ENCODE data around the gene MAPKAPK3. TPM values are rescaled to one million over a fixed set of nuclear protein-coding genes. Genes with fewer than 3 reads are reported as not detected.
A peak's percentile ranks its signal among the peaks of the same experiment; 100 is the strongest.

The MAPKAPK3 gene
- total and polyA plus RNA-seq, 2 of the 4 experiments (the other 2 are of a cell fraction), result 38.3 to 57.2 TPM

- H2AFZ ChIP-seq (replicated peaks; ENCODE audit: low read length, poor library complexity), result peak overlapping the region; percentile 91
- intact Hi-C loops (cut with micrococcal nuclease), result loop anchor here (10.0 kb wide), 1 partner anchor 1052 kb away; no protein-coding TSS in a partner anchor
- H3K9ac ChIP-seq (ENCODE audit: low read depth, low read length), result peak overlapping the region; percentile 62
- H3K79me1 ChIP-seq (ENCODE audit: low read depth in 1 of 2, low read length in 2 of 2), result peaks cover 13 to 15% of the 10 kb centered on the region in 2 experiments; a peak in 3 of 4 replicates
- 7% methylated on average over 9 of the region's 29 CpGs; no CpG with 5 or more reads in 1 of the 2 experiments for WGBS, 2 experiments (ENCODE audit: extremely low coverage in 2 of 2, insufficient read length in 1 of 2)
- H3K23ac ChIP-seq (ENCODE audit: low read depth, low read length), result peak overlapping the region; percentile 67; the same call in 1 of the 2 replicates
- peak overlapping the region; percentile 53; the same call in 1 of the 2 replicates for H3K56ac ChIP-seq (ENCODE audit: extremely low read depth, insufficient read depth, low read length)
- H4K5ac ChIP-seq (ENCODE audit: low read depth, low read length), result no peak overlapping the region
- DNase-seq, result no peak
- no peak overlapping the region for H4K91ac ChIP-seq (ENCODE audit: insufficient read depth, low read depth, low read length)
- TF ChIP-seq FOS (IDR thresholded peaks at IDR 0.05; ENCODE audit: low read depth, low read length), result no peak
- TF ChIP-seq USF2 (IDR thresholded peaks at IDR 0.05; ENCODE audit: low read depth, low read length), result no peak
- no peak for TF ChIP-seq RCOR1 (IDR thresholded peaks at IDR 0.05; ENCODE audit: insufficient replicate concordance, low read length)
- no peak for TF ChIP-seq MAFK (IDR thresholded peaks at IDR 0.05; ENCODE audit: low read depth, low read length)
- TF ChIP-seq SMC3 (IDR thresholded peaks at IDR 0.05; ENCODE audit: low read depth, low read length), result no peak
- TF ChIP-seq CHD1 (IDR thresholded peaks at IDR 0.05; ENCODE audit: low read depth, low read length), result no peak
- in situ Hi-C loops (cut with MboI; ENCODE audit: low sequenced_read_pairs), result loop anchor here (5.0 to 25.0 kb wide), 2 partner anchors 40 to 1075 kb away; no protein-coding TSS in a partner anchor
- peak overlapping the region; percentile 39 for H3K27ac ChIP-seq (ENCODE audit: insufficient read depth, low read length)
- peaks cover 6% of the 10 kb centered on the region; the same call in 1 of the 2 replicates for H3K36me3 ChIP-seq (ENCODE audit: control insufficient read depth, insufficient read depth, low read length)
- no peaks in the 10 kb centered on the region for H4K20me1 ChIP-seq (ENCODE audit: insufficient read depth, low read length)
- no TSS peak for BruUV-seq (replicated peaks)
- peak overlapping the region; percentile 77 for H2AK9ac ChIP-seq (replicated peaks; ENCODE audit: low read depth, low read length, poor library complexity)
- H4K8ac ChIP-seq (ENCODE audit: low read depth in 2 of 2, low read length in 2 of 2), result peak overlapping the region; percentile 8 to 38; a peak in 1 of 4 replicates
- POLR2A ChIA-PET (ENCODE audit: unreplicated experiment), result interaction anchor here (1.0 to 1.8 kb wide), 2 partner anchors 10 to 43 kb away, joined by 5 to 8 read pairs; partner anchors contain the start of gene HEMK1
- no peak for ATAC-seq (ENCODE audit: low read depth)
- H3K4me2 ChIP-seq (ENCODE audit: low read depth, low read length), result peak overlapping the region; percentile 77
- no peak overlapping the region for H2BK20ac ChIP-seq (ENCODE audit: low read depth, low read length)
- H2BK120ac ChIP-seq (ENCODE audit: low read depth, low read length), result 0 out of 2 replicates have a peak overlapping the region, but pooled peaks have one; percentile 12
- peak overlapping the region; percentile 81 for H3K4me3 ChIP-seq (ENCODE audit: insufficient read depth, low read depth, low read length)
- H3K18ac ChIP-seq (ENCODE audit: low read depth, low read length), result no peak overlapping the region; the same call in 1 of the 2 replicates
- no peaks in the 10 kb centered on the region for H3K27me3 ChIP-seq (ENCODE audit: control insufficient read depth, insufficient read depth, low read length)
- peak overlapping the region; percentile 63 for H3K4ac ChIP-seq (ENCODE audit: low read depth, low read length)
- CTCF ChIA-PET, result interaction anchor here (0.8 to 3.3 kb wide), 5 partner anchors 11 to 43 kb away, joined by 3 to 20 read pairs (median 6); partner anchors contain the start of gene HEMK1
- peaks cover 4% of the 10 kb centered on the region for H3K4me1 ChIP-seq (ENCODE audit: control insufficient read depth, insufficient read depth, low read length)
- dilution Hi-C loops (cut with HindIII; ENCODE audit: low sequenced_read_pairs, unreplicated experiment), result no loop called here
- 0 out of 3 replicates have a peak overlapping the region, but pooled peaks have one; percentile 21 for H2BK15ac ChIP-seq (ENCODE audit: low read depth, low read length)
- H3K14ac ChIP-seq (replicated peaks; ENCODE audit: low read depth, low read length), result no peak overlapping the region
- H3K9me1 ChIP-seq (ENCODE audit: insufficient read depth, low read length), result peaks cover 11% of the 10 kb centered on the region
- no peak overlapping the region for H2BK5ac ChIP-seq (ENCODE audit: low read depth, low read length, poor library complexity, severe bottlenecking)
- H2AK5ac ChIP-seq (ENCODE audit: low read depth, low read length), result no peak overlapping the region
- no peaks in the 10 kb centered on the region for H3K9me3 ChIP-seq (ENCODE audit: control insufficient read depth, insufficient read depth, low read length)
Measured at GRCh38 chr3:50612234-50612882, 4.6 kb upstream of the MAPKAPK3 start.

Data from IMR-90 (cell line).